ENCODE data around the gene TENM4.

Gene TENM4

GRCh38 chr11:79244241-79244772 lies 196.5 kb downstream of the TENM4 start:
- no peak overlapping the region for H3K9ac ChIP-seq (ENCODE audit: low read depth in 1 of 2, low read length in 2 of 2)
- H3K36me3 ChIP-seq (ENCODE audit: control insufficient read depth in 1 of 2, insufficient read depth in 2 of 2, low read length in 2 of 2): no peaks in the 10 kb centered on the region
- H3K27ac ChIP-seq (ENCODE audit: low read depth, low read length): no peak overlapping the region

GRCh38 chr11:79243422-79244210 lies 197.2 kb downstream of the TENM4 start:
- Histone ChIP-seq H3K36me3 (ENCODE audit: control insufficient read depth in 1 of 2, insufficient read depth in 2 of 2, low read length in 2 of 2) (no peaks in the 10 kb centered on the region), H3K9ac (ENCODE audit: low read depth in 1 of 2, low read length in 2 of 2) (no peak overlapping the region), H3K9me3 (ENCODE audit: control insufficient read depth in 1 of 2, low read length in 2 of 2) (no peaks in the 10 kb centered on the region), H3K4me1 (ENCODE audit: control insufficient read depth in 1 of 2, insufficient read depth in 2 of 2, low read length in 2 of 2) (no peaks in the 10 kb centered on the region), H3K27me3 (ENCODE audit: control insufficient read depth in 1 of 2, insufficient read depth in 2 of 2, low read length in 2 of 2) (no peaks in the 10 kb centered on the region), H3K27ac (ENCODE audit: low read depth, low read length) (no peak overlapping the region), H3K4me3 (ENCODE audit: low read depth in 1 of 2, low read length in 2 of 2) (no peak overlapping the region)

More at GRCh38 chr11:79244241-79244772, 196.5 kb downstream of the TENM4 start:
- Histone ChIP-seq H3K4me3 (ENCODE audit: low read depth in 1 of 2, low read length in 2 of 2) (no peak overlapping the region), H3K9me3 (ENCODE audit: control insufficient read depth in 1 of 2, low read length in 2 of 2) (no peaks in the 10 kb centered on the region), H3K27me3 (ENCODE audit: control insufficient read depth in 1 of 2, insufficient read depth in 2 of 2, low read length in 2 of 2) (no peaks in the 10 kb centered on the region), H3K4me1 (ENCODE audit: control insufficient read depth in 1 of 2, insufficient read depth in 2 of 2, low read length in 2 of 2) (no peaks in the 10 kb centered on the region)

- H3K27me3 ChIP-seq (ENCODE audit: control insufficient read depth in 1 of 2, insufficient read depth in 2 of 2, low read length in 2 of 2): no peaks in the 10 kb centered on the region
- no peak overlapping the region for H3K27ac ChIP-seq (ENCODE audit: low read depth, low read length)
- no peak overlapping the region for H3K4me3 ChIP-seq (ENCODE audit: low read depth in 1 of 2, low read length in 2 of 2)
- H3K9ac ChIP-seq (ENCODE audit: low read depth in 1 of 2, low read length in 2 of 2): no peak overlapping the region
- no peaks in the 10 kb centered on the region for H3K4me1 ChIP-seq (ENCODE audit: control insufficient read depth in 1 of 2, insufficient read depth in 2 of 2, low read length in 2 of 2)
- H3K36me3 ChIP-seq (ENCODE audit: control insufficient read depth in 1 of 2, insufficient read depth in 2 of 2, low read length in 2 of 2): no peaks in the 10 kb centered on the region
- H3K9me3 ChIP-seq (ENCODE audit: control insufficient read depth in 1 of 2, low read length in 2 of 2): no peaks in the 10 kb centered on the region
Measured at GRCh38 chr11:79242616-79243015, 198.2 kb downstream of the TENM4 start.

GRCh38 chr11:79241852-79242241 lies 199.0 kb downstream of the TENM4 start:
- Histone ChIP-seq H3K9me3 (ENCODE audit: control insufficient read depth in 1 of 2, low read length in 2 of 2) (no peaks in the 10 kb centered on the region), H3K4me1 (ENCODE audit: control insufficient read depth in 1 of 2, insufficient read depth in 2 of 2, low read length in 2 of 2) (no peaks in the 10 kb centered on the region), H3K27me3 (ENCODE audit: control insufficient read depth in 1 of 2, insufficient read depth in 2 of 2, low read length in 2 of 2) (no peaks in the 10 kb centered on the region), H3K9ac (ENCODE audit: low read depth in 1 of 2, low read length in 2 of 2) (no peak overlapping the region), H3K27ac (ENCODE audit: low read depth, low read length) (no peak overlapping the region), H3K4me3 (ENCODE audit: low read depth in 1 of 2, low read length in 2 of 2) (no peak overlapping the region), H3K36me3 (ENCODE audit: control insufficient read depth in 1 of 2, insufficient read depth in 2 of 2, low read length in 2 of 2) (no peaks in the 10 kb centered on the region)

GRCh38 chr11:79241205-79241851 lies 199.5 kb downstream of the TENM4 start:
- no peaks in the 10 kb centered on the region for H3K27me3 ChIP-seq (ENCODE audit: control insufficient read depth in 1 of 2, insufficient read depth in 2 of 2, low read length in 2 of 2)

GRCh38 chr11:79237703-79238102 lies 203.1 kb downstream of the TENM4 start:
- no peaks in the 10 kb centered on the region for H3K4me1 ChIP-seq (ENCODE audit: control insufficient read depth in 1 of 2, insufficient read depth in 2 of 2, low read length in 2 of 2)
- H3K9me3 ChIP-seq (ENCODE audit: control insufficient read depth in 1 of 2, low read length in 2 of 2): no peaks in the 10 kb centered on the region
- H3K27ac ChIP-seq (ENCODE audit: low read depth, low read length): no peak overlapping the region
- H3K27me3 ChIP-seq (ENCODE audit: control insufficient read depth in 1 of 2, insufficient read depth in 2 of 2, low read length in 2 of 2): no peaks in the 10 kb centered on the region
- H3K4me3 ChIP-seq (ENCODE audit: low read depth in 1 of 2, low read length in 2 of 2): no peak overlapping the region
- no peaks in the 10 kb centered on the region for H3K36me3 ChIP-seq (ENCODE audit: control insufficient read depth in 1 of 2, insufficient read depth in 2 of 2, low read length in 2 of 2)
- no peak overlapping the region for H3K9ac ChIP-seq (ENCODE audit: low read depth in 1 of 2, low read length in 2 of 2)

More at GRCh38 chr11:79241205-79241851, 199.5 kb downstream of the TENM4 start:
- H3K4me3 ChIP-seq (ENCODE audit: low read depth in 1 of 2, low read length in 2 of 2): no peak overlapping the region
- H3K27ac ChIP-seq (ENCODE audit: low read depth, low read length): no peak overlapping the region
- no peak overlapping the region for H3K9ac ChIP-seq (ENCODE audit: low read depth in 1 of 2, low read length in 2 of 2)
- H3K36me3 ChIP-seq (ENCODE audit: control insufficient read depth in 1 of 2, insufficient read depth in 2 of 2, low read length in 2 of 2): no peaks in the 10 kb centered on the region
- no peaks in the 10 kb centered on the region for H3K4me1 ChIP-seq (ENCODE audit: control insufficient read depth in 1 of 2, insufficient read depth in 2 of 2, low read length in 2 of 2)
- no peaks in the 10 kb centered on the region for H3K9me3 ChIP-seq (ENCODE audit: control insufficient read depth in 1 of 2, low read length in 2 of 2)

- no peaks in the 10 kb centered on the region for H3K4me1 ChIP-seq (ENCODE audit: control insufficient read depth in 1 of 2, insufficient read depth in 2 of 2, low read length in 2 of 2)
- H3K4me3 ChIP-seq (ENCODE audit: low read depth in 1 of 2, low read length in 2 of 2): no peak overlapping the region
- H3K9me3 ChIP-seq (ENCODE audit: control insufficient read depth in 1 of 2, low read length in 2 of 2): no peaks in the 10 kb centered on the region
- H3K9ac ChIP-seq (ENCODE audit: low read depth in 1 of 2, low read length in 2 of 2): no peak overlapping the region
- H3K27me3 ChIP-seq (ENCODE audit: control insufficient read depth in 1 of 2, insufficient read depth in 2 of 2, low read length in 2 of 2): no peaks in the 10 kb centered on the region
- H3K27ac ChIP-seq (ENCODE audit: low read depth, low read length): no peak overlapping the region
- H3K36me3 ChIP-seq (ENCODE audit: control insufficient read depth in 1 of 2, insufficient read depth in 2 of 2, low read length in 2 of 2): no peaks in the 10 kb centered on the region
Measured at GRCh38 chr11:79237091-79237490, 203.7 kb downstream of the TENM4 start.

GRCh38 chr11:79236541-79236971 lies 204.3 kb downstream of the TENM4 start:
- no peaks in the 10 kb centered on the region for H3K9me3 ChIP-seq (ENCODE audit: control insufficient read depth in 1 of 2, low read length in 2 of 2)
- no peak overlapping the region for H3K27ac ChIP-seq (ENCODE audit: low read depth, low read length)
- H3K4me1 ChIP-seq (ENCODE audit: control insufficient read depth in 1 of 2, insufficient read depth in 2 of 2, low read length in 2 of 2): no peaks in the 10 kb centered on the region
- no peak overlapping the region for H3K9ac ChIP-seq (ENCODE audit: low read depth in 1 of 2, low read length in 2 of 2)
- H3K27me3 ChIP-seq (ENCODE audit: control insufficient read depth in 1 of 2, insufficient read depth in 2 of 2, low read length in 2 of 2): no peaks in the 10 kb centered on the region
- H3K4me3 ChIP-seq (ENCODE audit: low read depth in 1 of 2, low read length in 2 of 2): no peak overlapping the region
- H3K36me3 ChIP-seq (ENCODE audit: control insufficient read depth in 1 of 2, insufficient read depth in 2 of 2, low read length in 2 of 2): no peaks in the 10 kb centered on the region

- Histone ChIP-seq H3K9ac (ENCODE audit: low read depth in 1 of 2, low read length in 2 of 2) (no peak overlapping the region), H3K9me3 (ENCODE audit: control insufficient read depth in 1 of 2, low read length in 2 of 2) (no peaks in the 10 kb centered on the region), H3K27ac (ENCODE audit: low read depth, low read length) (no peak overlapping the region), H3K4me1 (ENCODE audit: control insufficient read depth in 1 of 2, insufficient read depth in 2 of 2, low read length in 2 of 2) (no peaks in the 10 kb centered on the region), H3K4me3 (ENCODE audit: low read depth in 1 of 2, low read length in 2 of 2) (no peak overlapping the region), H3K36me3 (ENCODE audit: control insufficient read depth in 1 of 2, insufficient read depth in 2 of 2, low read length in 2 of 2) (no peaks in the 10 kb centered on the region), H3K27me3 (ENCODE audit: control insufficient read depth in 1 of 2, insufficient read depth in 2 of 2, low read length in 2 of 2) (no peaks in the 10 kb centered on the region)
Measured at GRCh38 chr11:79235696-79236095, 205.1 kb downstream of the TENM4 start.

GRCh38 chr11:79232346-79232745 lies 208.5 kb downstream of the TENM4 start:
- H3K27me3 ChIP-seq (ENCODE audit: control insufficient read depth in 1 of 2, insufficient read depth in 2 of 2, low read length in 2 of 2): no peaks in the 10 kb centered on the region

More at GRCh38 chr11:79232346-79232745, 208.5 kb downstream of the TENM4 start:
- no peak overlapping the region for H3K27ac ChIP-seq (ENCODE audit: low read depth, low read length)
- no peaks in the 10 kb centered on the region for H3K4me1 ChIP-seq (ENCODE audit: control insufficient read depth in 1 of 2, insufficient read depth in 2 of 2, low read length in 2 of 2)
- no peak overlapping the region for H3K4me3 ChIP-seq (ENCODE audit: low read depth in 1 of 2, low read length in 2 of 2)
- no peaks in the 10 kb centered on the region for H3K36me3 ChIP-seq (ENCODE audit: control insufficient read depth in 1 of 2, insufficient read depth in 2 of 2, low read length in 2 of 2)
- H3K9ac ChIP-seq (ENCODE audit: low read depth in 1 of 2, low read length in 2 of 2): no peak overlapping the region
- no peaks in the 10 kb centered on the region for H3K9me3 ChIP-seq (ENCODE audit: control insufficient read depth in 1 of 2, low read length in 2 of 2)

Data from duodenal mucosa (tissue), 2 donors.